Ascending aorta (tissue), 2 donors: Measurements from ENCODE around the gene FAM217A. TPM values are rescaled to one million over a fixed set of nuclear protein-coding genes. Genes with fewer than 3 reads are reported as not detected.
"Not testable (repeated sequence)": the region's sequence is repeated elsewhere in the genome, so short reads cannot be mapped to it uniquely, and the experiment has no call there.

Experiments used
- DNase-seq, 2 donors: peaks; one replicate each; pipeline ENCODE4 v3.0.0-alpha.2; 2019; ENCODE audit warnings: low spot score in 2 of 2
- H3K27ac ChIP-seq, 2 donors: fragments of 200-600 bp; sonication (generic); one replicate each; pipeline ENCODE4 v1.5.1; 2016 to 2017; ENCODE audit warnings: mild to moderate bottlenecking in 1 of 2
- H3K27me3 ChIP-seq: fragments of 200-600 bp; sonication (generic); one replicate; pipeline ENCODE4 v1.5.1; 2017
- H3K36me3 ChIP-seq, 2 donors: fragments of 200-600 bp; sonication (generic); one replicate each; pipeline ENCODE4 v1.5.1; 2016
- H3K4me1 ChIP-seq, 2 donors: fragments of 200-600 bp; sonication (generic); one replicate each; pipeline ENCODE4 v1.5.1; 2016 to 2017; ENCODE audit warnings: mild to moderate bottlenecking in 1 of 2
- H3K4me3 ChIP-seq, 2 donors: fragments of 200-600 bp; sonication (generic); one replicate each; pipeline ENCODE4 v1.5.1; 2016 to 2017; ENCODE audit warnings: mild to moderate bottlenecking in 1 of 2
- H3K9me3 ChIP-seq, 2 donors: fragments of 200-600 bp; sonication (generic); one replicate each; pipeline ENCODE4 v1.5.1; 2016
- CTCF ChIP-seq, 3 experiments: fragments of 200-600 bp in 2 of 3; fragments of 450-650 bp in 1 of 3; sonication (generic) in 2 of 3; IDR thresholded peaks; one replicate each; pipeline ENCODE4 v1.5.1; 2016 to 2019; ENCODE audit warnings: antibody characterized with exemption in 3 of 3, mild to moderate bottlenecking in 1 of 3, moderate library complexity in 1 of 3
- intact Hi-C: fragments of 100-400 bp; cut with DNase I; formaldehyde crosslinking; loops from one replicate; pipeline ENCODE4 v1.15.1; 2023
- total RNA-seq: library from RNA; depleted of rRNA; stranded (reverse); fragments of >200 nt; gene quantifications from one replicate; pipeline ENCODE4 v1.1.0, GENCODE V29; 2016

FAM217A gene
- total RNA-seq, 1 donor from 2014 or later, result not detected

- no peak overlapping the region for H3K27ac ChIP-seq
- no peak for TF ChIP-seq CTCF (IDR thresholded peaks at IDR 0.05)
- H3K4me1 ChIP-seq, result no peaks in the 10 kb centered on the region
- H3K27me3 ChIP-seq, result no peaks in the 10 kb centered on the region
- H3K9me3 ChIP-seq, result peaks cover 0 to 13% of the 10 kb centered on the region in 2 donors
- intact Hi-C loops, result no loop called here
- H3K4me3 ChIP-seq, result no peak overlapping the region
- H3K36me3 ChIP-seq, result peaks cover 48 to 59% of the 10 kb centered on the region in 2 donors
- no peak for DNase-seq
Measured at GRCh38 chr6:4115741-4116140, 36.8 kb upstream of the FAM217A start.

- no peak for TF ChIP-seq CTCF (IDR thresholded peaks at IDR 0.05)
- Histone ChIP-seq H3K27ac (no peak overlapping the region), H3K4me1 (peaks cover 0 to 3% of the 10 kb centered on the region in 2 donors), H3K27me3 (no peaks in the 10 kb centered on the region), H3K9me3 (peaks cover 0 to 13% of the 10 kb centered on the region in 2 donors), H3K36me3 (peaks cover 35 to 42% of the 10 kb centered on the region in 2 donors), H3K4me3 (no peak overlapping the region)
- intact Hi-C loops, result no loop called here
- DNase-seq, result no peak
Measured at GRCh38 chr6:4114123-4114522, 35.2 kb upstream of the FAM217A start.

- Histone ChIP-seq H3K27ac (no peak overlapping the region), H3K4me3 (no peak overlapping the region), H3K9me3 (peaks cover 0 to 13% of the 10 kb centered on the region in 2 donors), H3K27me3 (no peaks in the 10 kb centered on the region), H3K36me3 (peaks cover 30 to 38% of the 10 kb centered on the region in 2 donors), H3K4me1 (peaks cover 0 to 3% of the 10 kb centered on the region in 2 donors)
- TF ChIP-seq CTCF (IDR thresholded peaks at IDR 0.05), result no peak
- no peak for DNase-seq
- intact Hi-C loops, result no loop called here
Measured at GRCh38 chr6:4113649-4114048, 34.7 kb upstream of the FAM217A start.

GRCh38 chr6:4112366-4112765, 33.4 kb upstream of the FAM217A start:
- no peak for DNase-seq
- intact Hi-C loops, result no loop called here
- Histone ChIP-seq H3K9me3 (peaks cover 0 to 13% of the 10 kb centered on the region in 2 donors), H3K27ac (no peak overlapping the region), H3K36me3 (peaks cover 20 to 25% of the 10 kb centered on the region in 2 donors), H3K4me1 (peaks cover 0 to 3% of the 10 kb centered on the region in 2 donors), H3K4me3 (no peak overlapping the region), H3K27me3 (no peaks in the 10 kb centered on the region)
- TF ChIP-seq CTCF (IDR thresholded peaks at IDR 0.05), result no peak

- H3K27me3 ChIP-seq, intact Hi-C loops, DNase-seq, H3K36me3 ChIP-seq, H3K4me3 ChIP-seq, H3K4me1 ChIP-seq: not testable (repeated sequence)
- Histone ChIP-seq H3K27ac (peak overlapping the region in 1 of 2 donors; percentile 25), H3K9me3 (peaks cover 0 to 13% of the 10 kb centered on the region in 2 donors)
Measured at GRCh38 chr6:4109363-4109815, 30.5 kb upstream of the FAM217A start.

GRCh38 chr6:4108561-4109093, 29.7 kb upstream of the FAM217A start:
- intact Hi-C loops, result no loop called here
- no peaks in the 10 kb centered on the region for H3K27me3 ChIP-seq
- no peak overlapping the region for H3K27ac ChIP-seq
- H3K4me1 ChIP-seq, result peaks cover 0 to 3% of the 10 kb centered on the region in 2 donors
- H3K9me3 ChIP-seq, result peaks cover 0 to 13% of the 10 kb centered on the region in 2 donors
- H3K4me3 ChIP-seq, result no peak overlapping the region
- H3K36me3 ChIP-seq, result no peaks in the 10 kb centered on the region
- TF ChIP-seq CTCF (IDR thresholded peaks at IDR 0.05), result no peak
- DNase-seq, result no peak
